22Rv1 (cell line): Measurements from ENCODE around the gene HAO1.

ENCODE experiments used
- ZFX ChIP-seq: fragments of 450-650 bp; IDR thresholded peaks from 2 replicates; pipeline ENCODE4 v1.6.1; 2017; ENCODE audit warnings: antibody characterized with exemption, borderline replicate concordance
- TF ChIP-seq, protein P1 (sequence below): fragments of 450-650 bp; IDR thresholded peaks from 2 replicates; pipeline ENCODE4 v1.5.1; 2017; ENCODE audit warnings: mild to moderate bottlenecking

DNA sequence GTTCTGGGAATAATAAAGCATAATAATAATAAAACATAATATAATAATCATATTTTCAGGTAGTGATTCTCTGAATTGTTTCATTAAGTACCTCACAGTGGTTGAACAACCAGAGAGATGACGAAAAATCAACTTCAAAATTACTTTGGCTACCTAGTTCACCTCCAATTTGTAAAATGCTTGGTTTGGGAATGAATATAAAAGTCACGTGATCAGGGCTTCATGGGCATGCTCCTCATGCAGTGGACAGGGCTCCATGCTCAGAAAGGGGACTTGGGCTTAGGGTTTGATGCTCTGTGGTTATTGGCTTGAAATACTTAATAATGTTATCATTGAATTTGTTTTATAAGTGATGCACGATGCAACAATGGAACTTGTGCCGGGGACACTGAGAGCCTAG lies 58.2 kb downstream of the HAO1 start:
- TF ChIP-seq, protein P1, sequence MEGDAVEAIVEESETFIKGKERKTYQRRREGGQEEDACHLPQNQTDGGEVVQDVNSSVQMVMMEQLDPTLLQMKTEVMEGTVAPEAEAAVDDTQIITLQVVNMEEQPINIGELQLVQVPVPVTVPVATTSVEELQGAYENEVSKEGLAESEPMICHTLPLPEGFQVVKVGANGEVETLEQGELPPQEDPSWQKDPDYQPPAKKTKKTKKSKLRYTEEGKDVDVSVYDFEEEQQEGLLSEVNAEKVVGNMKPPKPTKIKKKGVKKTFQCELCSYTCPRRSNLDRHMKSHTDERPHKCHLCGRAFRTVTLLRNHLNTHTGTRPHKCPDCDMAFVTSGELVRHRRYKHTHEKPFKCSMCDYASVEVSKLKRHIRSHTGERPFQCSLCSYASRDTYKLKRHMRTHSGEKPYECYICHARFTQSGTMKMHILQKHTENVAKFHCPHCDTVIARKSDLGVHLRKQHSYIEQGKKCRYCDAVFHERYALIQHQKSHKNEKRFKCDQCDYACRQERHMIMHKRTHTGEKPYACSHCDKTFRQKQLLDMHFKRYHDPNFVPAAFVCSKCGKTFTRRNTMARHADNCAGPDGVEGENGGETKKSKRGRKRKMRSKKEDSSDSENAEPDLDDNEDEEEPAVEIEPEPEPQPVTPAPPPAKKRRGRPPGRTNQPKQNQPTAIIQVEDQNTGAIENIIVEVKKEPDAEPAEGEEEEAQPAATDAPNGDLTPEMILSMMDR = no peak
- TF ChIP-seq ZFX = no peak
